T-helper 22 cell (primary cell): ENCODE measurements around the gene PRPSAP2.

Source experiments
- DNase-seq: peaks from one replicate; pipeline ENCODE4 v3.0.0-alpha.2; 2020; ENCODE audit warnings: low read depth

PRPSAP2 gene

DNA sequence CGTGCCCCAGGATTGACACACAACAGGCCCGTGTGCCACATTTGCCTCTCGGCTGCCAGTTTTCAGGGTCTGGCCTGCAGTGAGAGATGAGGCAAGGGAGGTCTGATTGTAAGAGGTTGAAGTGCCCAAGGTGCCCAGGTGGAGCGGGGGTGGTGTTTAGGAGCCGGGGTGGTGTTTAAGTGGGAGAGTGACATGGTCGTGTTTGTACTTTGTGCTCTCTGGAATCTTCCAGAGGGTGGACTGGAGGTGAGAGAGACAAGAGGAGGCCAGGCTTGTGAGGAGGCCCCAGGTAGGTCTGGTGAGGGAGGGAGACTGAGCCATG is 104.5 kb downstream of the PRPSAP2 start:
- no peak for DNase-seq

DNA sequence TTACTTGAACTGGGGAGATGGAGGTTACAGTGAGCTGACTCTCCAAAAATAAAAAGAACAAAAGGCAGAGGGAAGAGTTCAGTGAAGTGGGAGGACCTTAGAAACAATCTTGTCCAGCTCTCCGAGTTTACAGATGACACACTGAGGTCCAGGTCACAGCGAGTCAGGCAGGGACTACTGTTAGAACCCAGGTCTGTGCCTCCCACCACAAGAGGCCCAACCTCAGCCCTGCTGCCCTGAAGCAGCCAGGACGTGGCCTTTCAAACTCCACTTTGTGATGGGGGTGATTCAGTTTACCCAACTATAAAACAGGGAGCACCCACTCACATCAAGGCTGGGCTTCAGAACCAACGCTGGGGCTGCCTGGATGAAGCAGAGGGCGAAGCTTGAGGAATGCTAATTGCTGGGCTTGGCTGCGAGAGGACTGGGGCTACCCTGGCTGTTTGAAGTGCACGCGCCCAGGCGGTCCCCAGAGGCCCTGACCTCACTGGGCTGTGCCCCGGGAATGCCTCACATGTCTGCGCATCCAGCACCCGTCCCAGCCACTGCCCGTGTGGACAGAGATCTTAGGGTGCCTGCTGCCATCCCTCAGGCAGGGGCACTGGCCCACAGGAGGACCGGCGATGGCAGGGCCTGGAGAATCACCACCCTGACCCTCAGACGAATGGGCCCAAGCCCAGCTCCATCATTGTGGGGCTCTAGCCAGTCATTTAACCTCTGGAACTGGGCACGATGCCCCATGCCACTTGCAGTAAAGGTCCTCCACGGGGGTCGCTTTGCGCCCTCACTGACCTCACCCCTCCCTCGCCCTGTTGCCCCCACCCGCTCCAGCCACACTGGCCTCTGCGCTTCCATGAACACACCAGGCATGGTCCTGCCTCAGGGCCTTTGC is 105.4 kb downstream of the PRPSAP2 start:
- DNase-seq, result no peak

DNA sequence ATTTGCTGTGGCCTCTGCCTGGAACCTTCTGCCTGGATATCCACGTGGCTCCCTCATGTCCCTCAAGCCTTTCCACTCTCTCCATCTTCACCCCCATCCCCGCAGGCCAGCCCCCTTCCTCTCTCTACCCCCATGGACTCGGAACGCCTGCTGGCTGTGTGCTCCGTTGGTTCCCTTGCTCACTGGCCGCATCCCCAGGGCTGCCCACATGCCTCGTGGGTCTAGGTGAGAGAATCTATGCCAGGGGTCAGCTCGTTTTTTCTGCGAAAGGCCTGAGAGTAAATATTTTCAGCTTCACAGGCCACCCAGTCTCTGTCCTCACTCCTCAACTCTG is 106.1 kb downstream of the PRPSAP2 start:
- no peak for DNase-seq

DNA sequence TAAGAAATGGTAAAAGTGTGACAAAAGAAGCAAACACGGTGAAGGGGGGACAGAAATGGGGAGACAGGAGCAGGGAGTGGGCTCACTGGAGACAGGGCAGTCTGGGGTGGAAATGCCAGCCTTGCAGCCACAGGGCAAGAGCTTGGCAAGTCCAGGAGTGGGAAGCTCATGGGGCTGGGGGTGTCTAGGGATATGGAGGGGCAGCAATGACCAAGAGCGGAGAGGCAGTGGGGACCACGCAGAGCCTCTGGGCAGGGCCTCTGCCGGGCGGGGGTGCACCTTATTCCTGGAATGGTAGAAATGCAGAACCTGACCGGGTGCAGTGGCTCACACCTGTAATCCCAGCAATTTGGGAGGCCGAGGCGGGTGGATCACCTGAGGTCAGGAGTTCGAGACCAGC is 106.6 kb downstream of the PRPSAP2 start:
- no peak for DNase-seq

DNA sequence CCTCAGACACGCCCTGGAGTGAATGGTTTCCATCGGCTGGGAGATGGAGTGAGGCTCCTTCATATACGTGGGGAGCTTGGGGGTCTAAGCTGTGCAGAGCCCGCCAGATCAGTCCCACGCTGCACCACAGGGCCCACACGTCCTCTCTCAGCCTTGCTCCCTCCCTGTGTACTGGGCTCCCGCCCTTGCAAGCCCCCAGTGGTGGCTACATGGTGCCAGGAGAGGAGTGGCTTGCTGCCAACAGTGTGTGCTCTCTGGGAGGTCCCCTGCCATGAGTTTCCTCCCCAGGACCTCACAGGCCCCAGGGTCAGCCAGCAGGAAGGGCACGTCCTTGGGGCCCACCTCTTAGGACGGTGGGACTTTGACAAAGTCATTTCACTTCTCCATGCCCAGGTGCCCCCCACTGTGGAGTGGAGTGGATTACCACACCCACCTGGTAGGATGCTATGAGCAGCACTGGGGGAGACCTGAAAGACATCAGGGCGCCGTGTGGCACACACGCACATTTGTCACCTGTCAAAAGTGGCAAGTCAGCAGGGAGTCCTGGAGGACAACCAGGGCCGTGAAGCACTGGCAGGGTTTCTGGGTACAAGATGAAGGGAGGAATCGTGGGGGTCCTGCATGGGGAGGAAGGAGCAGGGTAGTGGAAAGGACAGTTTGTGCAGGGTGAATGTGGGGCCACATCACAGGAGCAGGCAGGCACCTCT is 107.8 kb downstream of the PRPSAP2 start:
- DNase-seq, result no peak

DNA sequence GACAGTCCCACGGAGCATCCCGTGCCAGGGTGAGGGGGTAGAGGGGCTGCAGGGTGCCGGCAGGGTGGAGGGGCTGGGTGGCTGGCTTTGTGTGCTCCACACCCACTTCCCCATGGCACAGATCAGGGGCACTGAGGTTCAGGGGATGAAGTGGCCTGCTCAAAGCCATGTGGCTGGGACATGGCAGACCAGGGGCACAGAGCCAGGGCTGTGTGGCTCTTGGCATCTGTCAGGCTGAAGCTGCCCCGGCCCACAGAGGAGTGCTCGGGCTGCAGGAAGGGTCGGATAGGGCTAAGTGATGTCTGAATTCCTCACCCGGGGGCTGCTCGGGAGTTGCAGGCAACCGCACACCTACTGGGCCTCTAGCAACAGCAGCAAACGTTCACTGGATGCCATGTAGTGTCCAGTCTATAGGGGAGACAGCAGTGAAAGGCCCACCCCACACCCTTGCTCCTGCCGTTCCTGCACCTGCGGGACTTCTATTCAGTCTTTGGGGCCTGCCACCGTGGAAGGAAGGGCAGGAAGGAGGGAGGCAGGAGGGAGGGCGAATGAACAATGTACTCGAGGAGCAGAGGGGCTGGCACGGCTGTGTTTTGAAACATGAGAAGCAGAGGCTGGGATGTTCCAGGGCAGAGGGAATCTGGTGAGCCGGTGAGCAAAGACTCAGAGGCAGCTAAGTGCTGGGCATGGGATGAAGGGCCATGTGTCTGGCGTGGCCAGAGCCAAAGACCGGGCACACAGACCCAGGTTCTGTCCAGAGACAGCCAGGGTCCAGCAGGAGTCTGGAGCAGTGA is 109.1 kb downstream of the PRPSAP2 start:
- no peak for DNase-seq

DNA sequence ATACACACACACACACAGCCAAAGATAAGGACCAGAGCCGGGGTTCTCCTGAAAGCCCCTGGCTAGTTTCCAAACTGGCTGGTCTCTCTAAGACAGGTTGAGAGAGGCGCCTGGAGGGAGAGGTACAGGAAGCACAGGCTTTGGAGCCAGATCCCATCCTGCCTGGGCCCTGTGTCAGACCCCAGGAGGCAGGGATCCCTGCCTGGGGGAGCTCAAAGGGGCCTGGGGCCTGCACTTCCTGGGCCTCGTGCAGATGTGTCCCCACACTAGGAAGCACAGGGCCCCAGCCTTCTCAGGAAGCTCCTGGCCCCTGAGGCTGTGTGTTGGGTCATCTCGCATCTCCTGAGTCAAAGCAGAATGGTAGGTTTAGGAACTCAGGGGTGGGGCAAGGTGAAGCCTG is 110.0 kb downstream of the PRPSAP2 start:
- no peak for DNase-seq

DNA sequence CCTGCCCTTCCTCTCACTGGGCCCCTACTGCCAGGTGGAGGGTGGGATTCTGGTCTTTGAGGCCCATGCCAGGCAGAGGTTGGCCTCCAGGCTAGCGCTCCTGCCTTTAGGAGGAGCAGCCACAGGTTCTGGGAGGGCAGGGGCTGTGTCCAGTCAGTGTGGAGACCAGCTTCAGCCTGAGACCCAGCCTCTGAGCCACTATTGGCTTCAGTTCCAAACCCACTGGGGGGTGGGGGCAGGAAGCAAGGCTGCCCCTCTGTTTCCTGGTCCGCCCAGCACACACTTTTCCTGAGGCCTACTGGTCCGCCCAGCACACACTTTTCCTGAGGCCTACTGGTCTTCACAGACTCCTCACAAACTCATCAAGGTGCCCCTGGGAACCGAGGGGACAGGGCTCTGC is 110.4 kb downstream of the PRPSAP2 start:
- DNase-seq, result no peak

DNA sequence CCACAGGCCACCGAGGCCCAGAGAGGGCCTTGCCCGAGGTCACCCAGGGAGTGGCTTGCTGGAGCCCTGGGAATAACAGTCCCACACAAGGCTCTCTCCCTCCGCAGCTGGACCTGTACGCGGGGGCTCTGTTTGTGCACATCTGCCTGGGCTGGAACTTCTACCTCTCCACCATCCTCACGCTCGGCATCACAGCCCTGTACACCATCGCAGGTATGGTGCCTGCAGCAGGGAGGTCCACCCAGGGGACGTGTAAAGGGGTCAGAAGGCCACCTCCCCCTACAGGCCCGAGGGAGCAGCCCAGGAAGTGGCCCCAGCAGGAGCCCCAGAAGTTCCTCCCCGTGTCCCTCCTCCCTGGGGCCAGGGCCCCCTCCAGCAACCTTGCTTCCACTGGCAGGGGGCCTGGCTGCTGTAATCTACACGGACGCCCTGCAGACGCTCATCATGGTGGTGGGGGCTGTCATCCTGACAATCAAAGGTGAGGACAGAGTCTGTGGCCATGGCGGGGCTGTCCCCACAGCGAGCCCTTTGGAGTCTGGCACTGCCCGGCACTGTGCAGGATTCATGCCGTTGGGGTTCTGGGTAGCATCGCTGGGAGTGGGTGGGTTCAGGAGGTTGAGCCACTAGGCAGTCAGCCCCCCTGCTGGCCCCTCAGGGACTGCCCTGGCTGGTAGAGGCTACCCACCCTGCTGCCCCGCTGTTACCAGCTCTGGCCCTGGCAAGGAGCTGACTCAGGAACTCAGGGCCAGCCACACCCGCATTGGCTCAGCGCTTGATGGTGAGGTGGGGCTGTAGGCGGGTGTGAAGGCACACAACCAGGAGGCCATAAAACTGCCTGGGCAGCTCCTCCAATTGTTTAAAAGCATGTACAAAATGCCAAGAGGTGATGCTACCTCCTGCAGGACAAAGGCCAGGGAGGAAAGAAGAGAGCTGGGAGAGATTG is 111.3 kb downstream of the PRPSAP2 start:
- no peak for DNase-seq

DNA sequence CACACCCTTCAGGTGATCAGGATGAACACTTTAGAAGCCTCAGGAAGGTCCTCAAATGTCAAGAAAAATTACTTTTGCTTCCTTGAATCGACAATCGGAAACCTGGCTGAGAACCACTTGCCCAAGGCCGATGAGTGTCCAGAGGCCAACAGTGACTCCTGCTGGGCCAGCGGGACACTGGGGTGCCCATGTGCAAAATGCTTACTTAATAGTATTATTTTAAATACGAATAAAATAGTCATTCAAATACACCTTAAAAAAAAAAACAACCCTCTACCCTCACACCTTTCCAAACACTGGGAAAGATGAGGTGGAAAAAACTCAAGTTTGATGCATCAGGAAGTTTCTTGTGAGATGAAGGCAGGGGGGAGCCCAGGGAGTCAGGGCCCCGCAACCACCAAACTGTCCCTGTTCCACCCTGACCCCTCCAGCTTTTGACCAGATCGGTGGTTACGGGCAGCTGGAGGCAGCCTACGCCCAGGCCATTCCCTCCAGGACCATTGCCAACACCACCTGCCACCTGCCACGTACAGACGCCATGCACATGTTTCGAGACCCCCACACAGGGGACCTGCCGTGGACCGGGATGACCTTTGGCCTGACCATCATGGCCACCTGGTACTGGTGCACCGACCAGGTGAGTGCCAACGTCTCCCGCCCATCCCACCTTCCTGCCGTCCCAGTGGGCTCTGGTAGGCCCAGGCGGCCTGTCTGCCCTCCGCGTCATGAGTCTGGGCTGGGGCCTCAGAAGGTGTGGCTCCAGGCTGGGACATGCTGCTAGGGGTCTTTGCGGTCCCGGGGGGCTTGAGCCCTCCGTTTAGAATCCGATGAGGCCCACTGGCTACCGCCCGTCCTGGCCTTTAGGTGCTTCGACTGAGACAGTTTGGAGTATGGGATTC is 112.9 kb downstream of the PRPSAP2 start:
- no peak for DNase-seq

DNA sequence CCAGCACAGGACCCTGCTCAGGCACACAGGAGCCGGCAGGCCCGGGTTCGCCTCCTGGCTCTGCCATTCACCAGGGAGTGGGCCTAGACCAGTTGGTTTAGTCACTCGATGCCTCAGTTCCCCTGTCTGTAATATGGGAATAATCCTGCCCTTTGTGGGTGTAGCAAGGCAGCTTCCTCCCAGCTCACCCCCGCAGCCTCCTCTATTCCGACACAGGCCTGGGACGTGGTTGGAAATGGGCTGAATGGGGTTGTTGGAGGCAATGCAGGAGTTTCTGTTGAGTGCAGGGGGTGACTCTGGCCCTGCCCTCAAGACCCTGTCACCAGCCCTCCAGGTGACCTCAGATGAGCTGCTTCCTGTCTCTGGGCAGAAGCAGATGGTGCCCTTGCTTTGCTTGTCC is 113.9 kb downstream of the PRPSAP2 start:
- DNase-seq, result no peak

DNA sequence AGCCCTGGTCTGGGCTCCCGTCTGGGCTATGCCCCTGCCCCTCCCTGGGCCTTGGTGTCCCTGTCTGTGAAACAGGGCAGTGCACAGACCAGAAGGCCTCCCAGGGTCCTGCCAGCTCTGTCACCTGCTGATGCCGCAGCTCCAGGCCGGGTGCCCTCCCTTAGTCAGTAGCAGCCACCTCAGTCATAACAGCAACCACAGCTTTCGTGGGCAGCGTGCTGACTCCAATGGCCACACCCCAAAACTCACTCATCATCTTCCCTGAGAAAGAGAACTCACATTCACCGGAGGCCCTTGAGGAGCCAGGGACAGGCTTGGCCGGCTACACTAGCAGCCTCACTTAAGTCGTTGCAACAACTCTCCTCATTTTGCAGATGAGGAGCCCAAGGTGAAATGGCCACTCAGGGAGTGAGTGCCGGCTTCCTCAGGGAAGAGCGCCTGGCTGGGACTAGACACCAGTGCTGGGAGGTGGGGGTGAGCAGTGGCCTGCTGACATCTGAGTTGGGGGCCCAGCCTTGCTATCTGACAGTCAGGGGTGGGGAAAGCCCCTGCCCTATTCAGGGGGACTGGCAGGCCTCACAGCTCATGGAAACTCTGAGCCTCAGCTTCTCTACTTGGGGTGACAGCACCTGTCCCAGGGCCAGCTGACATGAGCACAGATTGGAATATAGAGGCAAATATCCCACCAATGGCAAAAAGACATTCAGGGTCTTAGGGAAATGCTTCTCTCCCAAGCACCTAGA is 116.6 kb downstream of the PRPSAP2 start:
- DNase-seq, result no peak

DNA sequence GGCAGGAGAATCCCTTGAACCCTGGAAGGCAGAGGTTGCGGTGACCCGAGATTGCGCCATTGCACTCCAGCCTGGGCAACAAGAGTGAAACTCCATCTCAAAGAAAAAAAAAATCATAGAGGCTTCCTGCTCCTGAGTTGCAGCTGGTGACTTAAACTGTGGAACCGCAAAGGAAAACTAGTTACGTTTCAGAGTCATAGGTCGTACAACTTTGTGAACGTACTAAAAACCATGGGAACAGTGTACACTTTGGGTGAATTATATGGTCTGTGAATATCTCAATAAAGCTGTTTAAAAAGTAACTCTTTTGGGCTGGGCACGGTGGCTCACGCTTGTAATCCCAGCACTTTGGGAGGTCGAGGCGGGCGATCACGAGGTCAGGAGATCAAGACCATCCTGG is 117.7 kb downstream of the PRPSAP2 start:
- DNase-seq, result no peak

DNA sequence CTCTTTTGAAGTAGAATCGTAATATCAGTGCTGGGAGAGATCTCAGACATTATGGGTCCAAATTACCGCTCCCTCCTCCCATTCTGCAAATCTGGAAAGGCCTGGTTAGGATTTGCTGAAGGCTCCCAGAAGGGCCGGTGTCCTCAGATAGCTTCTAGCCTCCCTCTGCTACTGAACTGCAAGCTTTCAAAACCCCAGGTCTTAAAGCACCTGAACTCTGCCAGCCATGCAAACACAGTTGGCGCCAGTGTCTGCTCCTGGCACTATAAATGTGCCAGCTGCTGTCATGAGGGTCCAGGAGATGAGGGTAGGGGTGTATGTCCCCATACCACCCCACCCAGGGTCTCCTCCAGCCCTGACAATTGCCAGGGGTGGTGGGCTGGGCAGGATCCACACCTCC is 118.3 kb downstream of the PRPSAP2 start:
- no peak for DNase-seq

DNA sequence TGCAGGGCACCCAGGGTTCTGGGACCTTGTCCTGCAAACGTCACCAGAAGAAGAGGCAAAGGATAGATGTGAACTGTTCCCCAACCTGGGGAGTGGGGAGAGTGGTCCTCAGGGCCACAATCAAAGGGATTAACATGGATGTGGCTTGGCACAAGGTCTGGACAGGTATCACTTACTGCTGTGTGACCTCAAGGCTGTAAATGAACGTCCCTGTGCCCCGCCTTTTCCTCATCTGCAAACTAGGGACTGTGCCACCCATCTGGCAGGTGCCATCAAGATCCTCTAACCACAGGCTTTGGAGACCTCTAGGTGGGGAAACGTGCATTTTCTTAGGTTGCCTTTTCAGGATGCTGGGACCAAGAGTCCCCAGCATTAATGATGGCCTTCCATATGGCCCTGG is 119.1 kb downstream of the PRPSAP2 start:
- DNase-seq, result no peak

DNA sequence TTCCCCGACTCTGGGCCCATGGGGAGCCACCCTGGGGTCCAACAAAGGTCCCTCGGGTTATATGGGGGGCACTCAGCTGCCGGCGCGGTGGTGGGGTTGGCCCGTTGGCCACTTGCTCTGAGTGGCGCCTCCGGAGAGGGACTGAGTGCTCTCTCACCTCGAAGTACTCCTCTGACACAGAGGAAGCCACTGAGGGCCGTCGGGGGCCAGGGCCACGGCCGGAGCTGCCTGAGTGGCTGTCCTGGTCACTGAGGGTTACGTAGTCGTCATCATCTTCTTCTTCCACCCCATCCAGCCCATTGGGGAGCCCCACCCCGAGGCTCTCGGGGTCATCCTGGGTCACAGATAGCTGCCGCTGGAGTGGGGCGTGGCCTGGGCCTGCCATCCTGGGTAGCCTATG is 119.7 kb downstream of the PRPSAP2 start:
- DNase-seq, result no peak

DNA sequence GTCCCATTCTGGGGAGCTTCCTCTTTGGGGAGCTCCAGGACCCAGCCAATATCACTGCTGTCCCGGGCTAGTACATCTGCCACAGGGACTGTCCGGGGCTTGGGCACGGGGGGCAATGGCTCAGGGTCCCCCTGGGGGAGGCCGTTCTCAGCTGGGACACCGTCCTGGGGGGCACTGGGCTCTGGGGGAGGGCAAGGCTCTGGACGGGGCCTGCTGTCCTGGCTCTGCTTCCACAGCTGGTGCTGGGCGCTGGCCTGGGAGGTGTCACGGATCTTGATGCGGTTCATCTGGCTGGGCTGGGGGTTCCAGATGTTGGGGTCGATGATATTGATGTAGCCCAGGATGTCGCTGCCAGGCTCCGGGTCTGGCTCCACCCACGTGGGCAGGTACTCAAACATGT is 120.1 kb downstream of the PRPSAP2 start:
- no peak for DNase-seq

DNA sequence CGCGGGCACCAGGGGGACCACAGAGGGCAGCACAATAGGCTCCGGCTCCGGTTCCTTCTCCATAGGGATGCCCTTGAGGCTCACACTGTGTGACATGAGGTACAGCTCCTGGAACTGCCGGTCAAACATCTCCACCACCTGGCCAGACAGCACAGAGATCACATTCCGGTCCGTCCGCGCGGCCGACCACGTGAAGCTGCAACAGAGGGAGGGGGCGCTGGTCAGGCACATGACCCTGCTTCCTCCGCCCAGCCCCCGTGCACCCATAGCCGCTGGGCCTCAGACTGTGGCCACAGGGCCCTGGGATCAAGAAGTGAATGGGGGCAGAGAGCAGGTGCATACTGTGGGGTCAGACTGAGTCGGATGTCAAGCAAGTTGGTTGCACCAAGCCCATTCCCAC is 120.7 kb downstream of the PRPSAP2 start:
- DNase-seq, result no peak
